HEK293 (cell line): ENCODE results near the gene SPRED3.

ENCODE experiments used
- ATF2 ChIP-seq: fragments of 450-650 bp; formaldehyde crosslinking; IDR thresholded peaks from 2 replicates; pipeline ENCODE4 v1.5.1; 2016; ENCODE audit warnings: missing biosample characterization, missing genetic modification characterization, low read depth
- GLI2 ChIP-seq: fragments of 450-650 bp; formaldehyde crosslinking; IDR thresholded peaks from 2 replicates; pipeline ENCODE4; 2017; ENCODE audit warnings: missing biosample characterization, missing genetic modification characterization, low read depth, borderline replicate concordance
- KLF9 ChIP-seq: fragments of 450-650 bp; formaldehyde crosslinking; IDR thresholded peaks from 2 replicates; pipeline ENCODE4 v1.5.1; 2016; ENCODE audit warnings: missing biosample characterization, missing genetic modification characterization, low read depth
- REST ChIP-seq: fragments of 450-650 bp; formaldehyde crosslinking; IDR thresholded peaks from 2 replicates; pipeline ENCODE4 v1.5.1; 2016; ENCODE audit warnings: missing biosample characterization, missing genetic modification characterization
- SETDB1 ChIP-seq: IDR thresholded peaks from one replicate; pipeline ENCODE4 v1.6.1; 2017; ENCODE audit warnings: mild to moderate bottlenecking, low read length, moderate library complexity, mixed read lengths; ENCODE audit not compliant: insufficient read length
- TCF7L2 ChIP-seq: IDR thresholded peaks from 2 replicates; pipeline ENCODE4 v1.6.1; 2011; ENCODE audit warnings: low read depth, mild to moderate bottlenecking, inconsistent platforms, low read length, moderate library complexity, borderline replicate concordance
- ZNF274 ChIP-seq, 2 experiments: fragments of 200-500 bp in 1 of 2; fragments of 450-650 bp in 1 of 2; sonication (Bioruptor generic) in 1 of 2; formaldehyde crosslinking in 1 of 2; IDR thresholded peaks; 2 replicates each; pipeline versions ENCODE4 v1.5.1 to v1.6.1; 2014 to 2016; ENCODE audit warnings: borderline replicate concordance in 1 of 2, inconsistent platforms in 1 of 2, low read length in 1 of 2, missing biosample characterization in 1 of 2, missing genetic modification characterization in 1 of 2
- ZNF561 ChIP-seq: fragments of 450-650 bp; IDR thresholded peaks from 2 replicates; pipeline ENCODE4 v1.5.1; 2018; ENCODE audit warnings: missing biosample characterization, missing genetic modification characterization, borderline replicate concordance
- ZNF585B ChIP-seq: fragments of 450-650 bp; formaldehyde crosslinking; IDR thresholded peaks from 2 replicates; pipeline ENCODE4 v1.5.1; 2016; ENCODE audit warnings: missing biosample characterization, missing genetic modification characterization
- TF ChIP-seq, protein P1 (sequence below): fragments of 450-650 bp; formaldehyde crosslinking; IDR thresholded peaks from 2 replicates; pipeline ENCODE4 v1.5.1; 2016; ENCODE audit warnings: missing biosample characterization, missing genetic modification characterization
- TF ChIP-seq, protein P2 (sequence below): fragments of 450-650 bp; formaldehyde crosslinking; optimal IDR thresholded peaks from 2 replicates; pipeline ENCODE3; 2016; ENCODE audit warnings: missing biosample characterization, mild to moderate bottlenecking, missing genetic modification characterization
- TF ChIP-seq, protein P3 (sequence below): IDR thresholded peaks from 2 replicates; pipeline ENCODE4 v1.6.1; 2011; ENCODE audit warnings: mild to moderate bottlenecking, low read depth, low read length, borderline replicate concordance

- TF ChIP-seq, protein P1, sequence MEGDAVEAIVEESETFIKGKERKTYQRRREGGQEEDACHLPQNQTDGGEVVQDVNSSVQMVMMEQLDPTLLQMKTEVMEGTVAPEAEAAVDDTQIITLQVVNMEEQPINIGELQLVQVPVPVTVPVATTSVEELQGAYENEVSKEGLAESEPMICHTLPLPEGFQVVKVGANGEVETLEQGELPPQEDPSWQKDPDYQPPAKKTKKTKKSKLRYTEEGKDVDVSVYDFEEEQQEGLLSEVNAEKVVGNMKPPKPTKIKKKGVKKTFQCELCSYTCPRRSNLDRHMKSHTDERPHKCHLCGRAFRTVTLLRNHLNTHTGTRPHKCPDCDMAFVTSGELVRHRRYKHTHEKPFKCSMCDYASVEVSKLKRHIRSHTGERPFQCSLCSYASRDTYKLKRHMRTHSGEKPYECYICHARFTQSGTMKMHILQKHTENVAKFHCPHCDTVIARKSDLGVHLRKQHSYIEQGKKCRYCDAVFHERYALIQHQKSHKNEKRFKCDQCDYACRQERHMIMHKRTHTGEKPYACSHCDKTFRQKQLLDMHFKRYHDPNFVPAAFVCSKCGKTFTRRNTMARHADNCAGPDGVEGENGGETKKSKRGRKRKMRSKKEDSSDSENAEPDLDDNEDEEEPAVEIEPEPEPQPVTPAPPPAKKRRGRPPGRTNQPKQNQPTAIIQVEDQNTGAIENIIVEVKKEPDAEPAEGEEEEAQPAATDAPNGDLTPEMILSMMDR (tag by site-specific recombination) = no peak
- TF ChIP-seq, protein P2, sequence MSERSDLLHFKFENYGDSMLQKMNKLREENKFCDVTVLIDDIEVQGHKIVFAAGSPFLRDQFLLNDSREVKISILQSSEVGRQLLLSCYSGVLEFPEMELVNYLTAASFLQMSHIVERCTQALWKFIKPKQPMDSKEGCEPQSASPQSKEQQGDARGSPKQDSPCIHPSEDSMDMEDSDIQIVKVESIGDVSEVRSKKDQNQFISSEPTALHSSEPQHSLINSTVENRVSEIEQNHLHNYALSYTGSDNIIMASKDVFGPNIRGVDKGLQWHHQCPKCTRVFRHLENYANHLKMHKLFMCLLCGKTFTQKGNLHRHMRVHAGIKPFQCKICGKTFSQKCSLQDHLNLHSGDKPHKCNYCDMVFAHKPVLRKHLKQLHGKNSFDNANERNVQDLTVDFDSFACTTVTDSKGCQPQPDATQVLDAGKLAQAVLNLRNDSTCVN (tag by site-specific recombination) = no peak
- TF ChIP-seq ZNF585B (tag by site-specific recombination) = no peak
- no peak for TF ChIP-seq SETDB1
- no peak for TF ChIP-seq ZNF561 (tag by site-specific recombination)
- TF ChIP-seq ZNF274 (IDR thresholded peaks at IDR 0.05; ENCODE audit: low read length) = no peak
- no peak for TF ChIP-seq ZNF274 (tag by site-specific recombination; IDR thresholded peaks at IDR 0.05; ENCODE audit: borderline replicate concordance)
- no peak for TF ChIP-seq ATF2 (tag by site-specific recombination)
- TF ChIP-seq, protein P3, sequence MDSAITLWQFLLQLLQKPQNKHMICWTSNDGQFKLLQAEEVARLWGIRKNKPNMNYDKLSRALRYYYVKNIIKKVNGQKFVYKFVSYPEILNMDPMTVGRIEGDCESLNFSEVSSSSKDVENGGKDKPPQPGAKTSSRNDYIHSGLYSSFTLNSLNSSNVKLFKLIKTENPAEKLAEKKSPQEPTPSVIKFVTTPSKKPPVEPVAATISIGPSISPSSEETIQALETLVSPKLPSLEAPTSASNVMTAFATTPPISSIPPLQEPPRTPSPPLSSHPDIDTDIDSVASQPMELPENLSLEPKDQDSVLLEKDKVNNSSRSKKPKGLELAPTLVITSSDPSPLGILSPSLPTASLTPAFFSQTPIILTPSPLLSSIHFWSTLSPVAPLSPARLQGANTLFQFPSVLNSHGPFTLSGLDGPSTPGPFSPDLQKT = no peak
- no peak for TF ChIP-seq REST (tag by site-specific recombination)
- TF ChIP-seq GLI2 (tag by site-specific recombination) = no peak
- no peak for TF ChIP-seq TCF7L2
- no peak for TF ChIP-seq KLF9 (tag by site-specific recombination)
Observed at GRCh38 chr19:38385804-38386257, 2.7 kb upstream of the SPRED3 start.
